HG03045 (cell line): ENCODE data around the gene RFX1.

Source experiments
- ATAC-seq: cut with Tn5 transposase; IDR thresholded peaks from one replicate; pipeline ENCODE4 v1.9.1; 2021; ENCODE audit warnings: mild to moderate bottlenecking, moderate library complexity; ENCODE audit not compliant: unreplicated experiment

The RFX1 gene

DNA sequence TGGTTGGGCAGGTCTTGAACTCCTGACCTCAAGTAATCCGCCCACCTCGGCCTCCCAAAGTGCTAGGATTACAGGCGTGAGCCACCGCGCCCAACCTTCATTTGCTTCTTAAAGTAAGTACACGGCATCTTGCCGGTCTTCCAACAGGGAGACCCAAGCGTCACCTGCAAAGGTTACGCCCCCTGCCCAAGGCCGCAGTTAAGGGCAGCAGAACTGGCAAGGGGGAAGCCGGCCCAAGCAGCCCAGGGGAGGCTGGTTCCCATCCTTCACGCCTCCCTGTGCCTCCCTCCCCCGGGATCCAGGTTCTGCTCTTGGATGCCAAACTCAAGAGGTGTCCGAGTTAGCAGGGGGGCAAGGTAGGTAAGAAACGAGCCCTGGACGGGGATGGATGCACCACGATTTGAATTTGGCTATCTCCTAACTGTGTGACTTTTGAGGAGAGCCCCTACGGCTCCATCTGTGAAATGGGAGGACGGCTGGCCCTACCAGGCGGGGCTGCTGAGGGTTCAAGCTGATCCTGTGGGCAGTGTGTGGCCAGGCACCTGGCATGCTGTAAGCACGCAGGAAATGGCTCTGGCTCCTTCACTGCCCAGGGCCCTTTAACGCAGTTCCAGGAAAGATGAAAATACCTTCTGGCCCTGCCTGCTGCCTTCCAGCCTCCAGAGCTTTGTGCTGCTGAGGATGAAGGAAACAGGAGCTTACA is 9.0 kb downstream of the RFX1 start:
- ATAC-seq = no peak

DNA sequence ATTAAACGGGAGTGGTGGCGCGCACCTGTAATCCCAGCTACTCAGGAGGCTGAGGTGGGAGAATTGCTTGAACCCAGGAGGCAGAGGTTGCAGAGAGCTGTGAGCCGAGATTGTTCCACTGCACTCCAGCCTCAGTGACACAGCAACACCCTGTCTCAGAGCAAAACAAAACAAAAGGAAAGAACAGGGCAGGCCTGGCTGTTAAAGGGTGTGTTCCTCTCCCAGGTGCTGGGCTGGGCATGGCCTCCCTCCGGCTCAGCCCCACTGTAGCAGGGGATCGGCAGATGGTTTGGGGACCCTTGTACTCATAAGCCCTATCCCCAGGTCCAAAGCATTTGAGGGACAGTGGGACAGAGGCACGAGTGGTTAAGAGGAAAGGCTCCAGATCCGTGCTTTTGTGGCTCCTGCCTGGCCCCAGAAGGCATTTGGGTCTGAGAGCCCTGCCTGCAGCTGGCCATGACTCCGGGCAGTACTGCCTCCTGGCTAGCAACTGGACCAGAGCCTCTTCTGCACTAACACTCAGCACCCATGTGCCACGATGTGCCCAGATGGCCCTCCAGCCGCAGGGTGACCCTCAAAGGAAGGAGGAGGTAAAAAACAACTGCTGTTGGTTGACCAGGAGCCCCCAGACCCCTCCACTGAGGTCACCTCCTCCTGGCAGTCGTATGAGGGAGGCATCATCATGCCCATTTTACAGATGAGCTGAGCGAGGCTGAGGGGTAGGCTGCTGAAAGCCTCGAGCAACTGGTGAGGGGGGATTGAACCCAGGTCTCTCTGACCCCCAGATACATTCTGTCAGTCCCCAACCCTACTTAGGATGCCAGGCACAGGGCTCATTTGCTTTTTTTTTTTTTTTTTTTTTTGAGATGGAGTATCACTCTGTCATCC is 10.0 kb downstream of the RFX1 start:
- no peak for ATAC-seq

DNA sequence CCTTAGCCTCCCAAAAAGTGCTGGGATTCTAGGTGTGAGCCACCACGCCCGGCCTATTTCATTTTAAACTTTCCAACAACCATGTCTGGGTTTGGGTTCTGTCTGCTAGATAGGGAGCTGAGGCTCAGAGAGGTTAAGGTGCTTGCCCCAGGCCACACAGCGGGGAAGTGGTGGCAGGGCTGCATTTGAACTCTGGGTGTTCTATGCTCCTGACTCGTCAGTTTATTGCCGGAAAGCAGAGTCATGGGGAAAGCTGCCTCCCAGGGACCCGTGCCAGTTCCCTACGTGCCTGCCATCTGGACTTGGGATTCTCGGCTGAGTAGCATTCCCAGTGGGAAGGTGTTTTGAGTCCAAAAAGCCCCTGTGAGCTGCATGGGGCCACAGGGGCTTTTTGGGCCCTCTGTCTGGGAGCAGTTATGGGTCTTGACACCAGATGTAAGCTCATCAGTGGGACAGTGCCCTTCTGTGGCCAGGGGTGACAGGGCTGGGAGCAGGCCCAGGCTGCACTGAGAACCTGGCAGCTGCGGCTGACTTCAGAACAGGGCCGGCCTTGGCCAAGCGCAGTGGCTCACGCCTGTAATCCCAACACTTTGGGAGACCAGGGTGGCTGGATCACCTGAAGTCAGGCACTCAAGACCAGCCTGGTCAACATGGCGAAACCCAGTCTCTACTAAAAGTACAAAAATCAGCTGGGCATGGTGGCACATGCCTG is 10.9 kb downstream of the RFX1 start:
- no peak for ATAC-seq

DNA sequence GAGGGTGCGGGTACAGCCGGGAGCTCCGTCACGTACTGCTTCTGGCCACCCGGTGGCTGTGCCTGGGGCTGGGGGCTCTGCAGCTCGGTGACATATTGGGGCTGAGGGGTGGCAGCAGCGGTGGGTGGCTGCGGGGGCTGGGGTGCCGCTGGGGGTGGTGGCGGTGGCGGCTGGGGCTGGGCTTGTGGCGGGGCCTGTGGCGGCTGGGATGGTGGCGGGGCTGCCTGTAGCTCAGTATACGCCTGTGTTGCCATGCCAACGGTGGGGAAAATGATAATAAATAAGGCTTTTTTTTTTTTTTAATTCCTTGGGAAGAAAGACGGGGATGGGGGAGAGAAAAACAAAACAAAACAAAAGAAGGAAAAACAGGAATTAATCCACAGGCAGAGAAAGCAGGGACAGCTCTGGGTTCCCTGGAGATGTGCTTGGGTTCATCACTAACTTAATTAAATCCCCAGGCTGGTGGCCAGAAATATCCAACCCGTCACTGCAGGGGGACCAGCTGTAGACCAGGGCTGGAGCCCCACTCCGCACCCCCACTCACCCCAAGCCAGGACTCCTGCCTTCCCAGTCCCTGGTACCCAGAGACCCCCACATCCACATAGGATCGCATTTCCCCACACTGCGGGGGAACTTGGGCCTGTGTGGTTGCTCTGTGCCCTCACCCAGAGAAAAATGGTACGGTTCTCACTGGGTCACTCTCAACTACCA is 12.4 kb downstream of the RFX1 start:
- no peak for ATAC-seq

DNA sequence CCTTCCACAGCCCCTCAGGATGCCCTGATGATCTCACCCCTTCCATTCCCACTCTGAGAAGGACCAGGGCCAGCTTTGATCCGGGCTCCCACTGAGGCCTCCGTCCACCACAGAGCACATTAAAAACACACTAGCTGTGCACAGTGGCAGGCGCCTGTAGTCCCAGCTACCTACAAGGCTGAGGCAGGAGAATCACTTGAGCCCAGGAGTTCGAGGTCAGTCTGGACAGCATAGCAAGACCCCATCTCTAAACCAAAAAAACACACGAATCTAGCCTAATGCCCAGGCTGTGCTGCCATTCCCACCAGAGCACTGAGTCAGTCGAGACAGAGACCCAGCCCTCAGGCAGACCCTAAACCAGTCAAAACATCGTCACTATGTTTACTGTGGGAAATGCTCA is 14.1 kb downstream of the RFX1 start:
- no peak for ATAC-seq

DNA sequence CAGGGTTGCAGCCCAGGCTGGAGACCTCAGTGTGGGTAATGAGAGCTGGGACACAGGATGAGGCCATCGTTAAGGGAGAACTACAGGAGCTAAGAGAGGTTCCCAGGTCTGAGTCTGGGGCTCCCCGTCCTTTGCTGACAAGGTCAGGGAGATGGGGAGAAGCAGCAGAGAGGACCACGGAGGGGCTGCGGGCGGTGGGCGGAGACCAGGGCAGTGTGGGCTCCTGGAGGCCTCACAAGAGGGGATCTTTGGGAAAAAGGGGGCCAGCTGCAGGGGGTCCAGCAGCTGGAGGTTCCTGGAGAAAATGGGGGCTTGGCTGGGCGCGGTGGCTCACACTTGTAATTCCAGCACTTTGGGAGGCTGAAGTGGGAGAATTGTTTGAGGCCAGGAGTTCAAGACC is 16.0 kb downstream of the RFX1 start:
- no peak for ATAC-seq

DNA sequence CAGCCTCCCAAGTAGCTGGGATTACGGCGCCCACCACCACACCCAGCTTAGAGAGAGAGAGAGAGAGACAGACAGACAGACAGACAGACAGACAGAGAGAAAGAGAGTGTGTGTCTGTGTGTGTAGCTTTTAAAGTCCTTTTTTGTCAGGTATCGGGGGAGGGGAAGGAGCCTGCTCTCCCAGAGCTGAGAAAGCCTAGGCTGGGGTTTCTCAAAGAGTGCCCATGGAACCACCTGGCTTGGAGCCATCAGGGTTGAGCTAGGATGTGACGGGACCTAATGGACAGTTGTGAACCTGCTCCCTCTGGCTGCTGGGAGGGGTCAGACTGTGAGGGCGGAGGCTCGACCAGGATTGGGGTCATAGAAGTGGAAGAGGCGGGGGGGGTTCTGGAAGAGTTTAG is 16.6 kb downstream of the RFX1 start:
- no peak for ATAC-seq

DNA sequence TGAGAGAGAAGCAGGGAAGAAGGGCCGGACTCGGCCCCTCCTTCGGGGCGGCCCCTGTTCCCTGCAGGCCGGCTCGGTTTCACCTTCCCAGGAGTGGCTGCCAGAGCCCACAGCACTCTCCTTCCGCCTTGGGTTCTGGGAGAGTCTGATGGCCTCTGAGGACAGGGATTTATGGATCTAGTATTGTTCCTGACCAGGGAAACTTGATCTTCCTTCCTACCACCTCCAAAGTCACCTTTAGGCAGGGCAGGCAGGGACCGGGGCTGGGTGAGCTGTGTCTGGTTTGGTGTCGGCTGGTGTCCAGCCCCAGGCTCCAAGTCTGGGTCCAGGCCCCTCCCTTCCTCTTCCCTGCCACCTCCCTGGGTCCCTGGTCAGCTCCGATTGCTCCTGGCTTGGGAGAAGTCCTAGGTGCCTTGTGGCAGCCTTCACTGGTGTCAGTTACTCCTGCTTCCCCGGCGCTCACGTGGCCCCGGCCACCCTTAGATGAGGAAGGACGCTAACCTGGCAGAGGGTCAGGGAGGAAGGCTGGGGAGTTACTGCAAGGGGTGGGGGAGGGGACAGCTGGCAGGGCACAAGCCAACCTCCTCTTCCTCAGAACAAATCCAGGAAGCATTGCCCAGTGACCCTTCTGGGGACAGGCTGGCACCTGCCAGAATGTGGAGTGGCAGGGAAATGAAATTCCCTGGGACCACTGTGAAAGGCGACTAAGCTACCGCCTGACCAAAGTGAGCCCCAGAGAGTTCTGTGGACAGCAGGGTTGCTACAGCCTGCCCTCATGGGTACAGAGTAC is 18.8 kb downstream of the RFX1 start:
- no peak for ATAC-seq

DNA sequence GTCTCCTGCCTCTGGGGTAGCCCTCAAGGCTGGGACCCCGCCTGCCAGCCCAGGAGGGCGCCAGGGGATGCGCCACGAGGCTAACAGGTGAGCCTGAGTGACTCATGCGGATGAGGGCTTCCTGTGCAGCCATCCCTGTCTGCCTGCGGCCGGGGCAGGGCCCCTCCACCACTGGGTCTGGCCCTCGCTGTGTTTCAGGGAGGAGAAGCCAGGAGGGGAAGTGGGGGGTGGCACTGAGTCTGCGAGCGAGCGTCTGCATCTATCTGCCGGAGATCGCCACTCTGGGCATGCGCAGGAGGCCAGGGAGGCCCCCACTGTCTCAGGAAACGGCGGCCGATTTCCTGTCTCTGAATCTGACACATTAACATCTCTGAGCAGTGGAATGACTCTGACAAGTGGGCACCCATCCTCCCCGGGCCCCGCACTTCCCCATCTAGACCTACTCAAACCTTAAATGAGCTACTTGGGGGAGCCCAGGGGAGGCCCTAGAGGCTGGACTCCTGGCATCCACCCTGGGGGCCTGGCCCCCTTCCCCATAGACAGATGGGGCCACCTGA is 19.7 kb downstream of the RFX1 start:
- peak; percentile 62 for ATAC-seq

DNA sequence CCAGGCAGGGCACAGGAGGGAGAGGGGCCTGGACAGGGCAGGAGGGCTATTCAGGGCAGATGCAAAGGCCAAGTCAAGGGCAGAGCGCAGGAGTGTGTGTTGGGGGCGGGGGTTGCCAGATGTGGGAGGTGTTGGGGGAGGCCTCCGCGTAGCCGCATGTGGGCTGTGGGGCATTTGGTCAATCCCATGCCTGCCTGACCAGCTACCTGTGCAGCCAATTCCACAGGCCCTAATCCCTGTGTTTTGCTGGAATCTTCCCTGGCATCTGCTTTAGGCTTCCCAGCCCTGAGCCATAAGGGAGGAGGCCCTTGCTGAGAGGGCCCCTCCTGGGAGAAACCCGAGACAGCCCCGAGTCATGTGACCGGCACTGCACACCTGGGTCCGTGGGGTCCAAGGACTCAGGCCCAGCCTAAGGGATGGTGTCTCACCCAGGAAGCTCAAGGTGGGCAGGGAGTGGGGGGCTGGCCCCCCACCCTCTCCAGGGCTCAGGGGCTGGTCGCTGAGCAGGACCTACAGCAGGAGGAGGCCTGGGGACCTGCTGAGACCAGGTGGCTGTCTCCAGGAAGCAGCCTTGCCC is 20.3 kb downstream of the RFX1 start:
- ATAC-seq = peak; percentile 21

DNA sequence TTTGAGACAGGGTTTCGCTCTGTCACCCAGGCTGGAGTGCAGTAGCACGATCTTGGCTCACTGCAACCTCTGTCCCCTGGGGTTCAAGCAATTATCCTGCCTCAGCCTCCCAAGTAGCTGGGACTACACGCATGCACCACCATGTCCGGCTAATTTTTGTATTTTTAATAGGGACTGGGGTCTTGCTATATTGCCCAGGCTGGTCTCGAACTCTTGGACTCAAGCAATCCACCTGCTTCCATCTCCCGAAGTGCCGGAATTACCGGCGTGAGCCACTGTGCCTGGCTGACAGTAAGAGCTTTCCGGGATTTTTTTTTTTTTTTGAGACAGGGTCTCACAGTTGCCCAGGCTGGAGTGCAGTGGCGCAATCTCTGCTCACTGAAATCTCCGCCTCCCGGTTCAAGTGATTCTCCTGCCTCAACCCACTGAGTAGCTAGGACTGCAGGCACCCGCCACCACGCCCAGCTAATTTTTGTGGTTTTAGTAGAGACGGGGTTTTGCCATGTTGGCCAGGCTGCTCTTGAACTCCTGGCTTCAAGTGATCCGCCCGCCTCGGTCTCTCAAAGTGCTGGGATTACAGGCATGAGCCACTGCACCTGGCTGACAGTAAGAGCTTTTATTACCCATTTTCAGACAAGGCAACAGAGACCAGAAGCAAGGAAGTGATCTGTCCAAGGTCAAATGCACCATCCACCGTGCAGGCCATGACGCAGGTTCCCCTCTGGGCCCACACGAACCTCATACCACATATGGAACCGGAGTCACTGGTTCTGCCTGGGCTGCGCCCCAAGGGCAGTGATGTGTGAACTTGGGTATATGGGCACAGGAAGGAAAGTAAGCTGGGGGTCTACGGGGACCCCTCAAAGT is 21.0 kb downstream of the RFX1 start:
- ATAC-seq = no peak

DNA sequence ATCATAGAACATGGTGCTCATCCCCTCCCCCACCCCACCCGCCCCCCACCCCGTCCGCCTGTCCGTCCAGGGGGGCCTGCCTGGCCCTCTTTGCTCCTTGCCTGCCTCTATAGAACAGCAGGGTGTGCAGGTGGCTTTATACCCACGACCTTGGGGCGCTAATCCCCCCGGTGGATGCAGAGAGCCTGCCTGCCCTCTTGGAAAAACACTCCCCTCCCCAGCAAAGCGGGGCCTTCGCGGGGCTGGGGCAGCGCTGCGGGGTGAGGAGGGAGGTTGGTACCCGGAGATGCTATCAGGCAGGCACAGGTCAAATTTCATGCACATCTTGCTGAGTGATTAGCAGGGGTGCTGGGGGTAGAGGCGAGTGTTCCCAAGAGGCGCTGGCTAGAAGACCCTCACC is 21.9 kb downstream of the RFX1 start:
- no peak for ATAC-seq

DNA sequence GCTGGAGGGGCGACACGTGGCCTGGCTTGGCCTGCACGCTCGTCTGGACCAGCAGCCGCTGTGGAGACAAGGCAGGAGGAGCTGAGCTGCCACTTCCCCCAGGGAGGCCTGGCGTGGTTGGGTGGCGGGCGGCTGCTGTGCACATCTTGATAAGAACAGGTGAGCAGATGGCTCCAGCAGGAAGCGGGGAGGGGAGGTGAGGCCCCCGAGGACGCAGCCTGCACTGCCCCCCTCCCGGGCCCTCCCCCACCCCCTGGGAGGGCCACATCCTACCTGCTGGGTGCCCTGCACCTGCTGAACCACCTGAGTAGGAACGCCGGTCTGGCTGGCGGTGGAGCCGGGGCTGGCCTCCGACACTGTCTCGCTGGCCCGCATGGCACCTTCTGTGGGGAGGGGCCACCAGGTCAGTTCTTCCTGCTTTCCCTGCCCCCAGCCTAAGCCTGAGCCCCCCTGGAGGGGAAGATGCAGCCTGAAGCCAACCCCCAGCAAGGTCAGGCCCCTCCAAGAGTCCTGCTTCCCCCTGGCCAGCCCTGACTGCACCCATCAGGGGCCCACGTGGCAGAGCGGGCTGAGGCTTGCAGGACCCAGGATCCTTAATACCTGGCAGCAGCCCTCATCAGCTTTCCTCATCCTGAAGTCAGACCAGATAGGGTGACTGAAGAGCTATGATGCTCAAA is 22.8 kb downstream of the RFX1 start:
- no peak for ATAC-seq

DNA sequence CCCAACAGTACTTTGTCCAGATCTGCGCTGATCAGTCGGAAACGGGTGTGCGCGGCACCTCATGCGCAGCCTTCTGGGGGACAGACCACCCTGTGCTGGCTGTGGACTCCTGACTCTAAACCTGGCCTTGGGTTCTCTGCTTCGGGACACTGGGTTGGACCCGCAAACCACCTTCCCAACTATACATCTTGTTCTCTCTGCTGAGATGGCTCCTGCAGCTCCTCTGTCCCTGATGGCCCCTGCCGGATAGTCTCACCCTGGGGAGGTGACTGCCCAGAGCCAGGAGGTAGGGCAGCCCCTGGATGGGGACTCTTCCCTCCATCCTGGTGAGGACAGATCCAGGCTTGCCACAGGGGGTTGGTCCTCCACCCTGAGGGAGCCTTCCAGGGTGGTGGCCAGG is 23.3 kb downstream of the RFX1 start:
- no peak for ATAC-seq

DNA sequence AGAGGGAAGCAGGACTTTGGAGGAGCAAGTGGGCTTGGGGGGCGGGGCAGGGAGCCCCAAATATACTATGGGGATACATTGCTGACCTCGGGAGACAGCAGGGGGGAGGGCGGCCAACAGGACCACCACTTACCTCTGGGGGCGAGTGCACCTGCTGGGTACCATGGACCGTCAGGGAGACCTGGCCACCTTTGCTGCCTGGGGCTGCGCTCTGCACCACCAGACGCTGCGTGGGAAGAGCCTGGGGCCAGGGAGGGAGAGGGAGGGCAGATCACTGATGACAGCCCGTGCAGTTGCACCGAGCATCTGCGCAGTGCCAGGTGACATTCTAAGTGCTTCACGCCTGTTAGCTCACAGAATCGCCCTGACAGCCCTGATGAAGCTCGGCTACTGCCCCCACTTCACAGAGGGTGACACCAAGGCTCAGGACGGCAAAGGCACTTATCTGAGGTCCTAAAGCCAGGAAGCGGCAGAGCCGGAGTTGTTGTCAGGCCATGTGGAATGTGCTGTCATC is 24.1 kb downstream of the RFX1 start:
- ATAC-seq = no peak

DNA sequence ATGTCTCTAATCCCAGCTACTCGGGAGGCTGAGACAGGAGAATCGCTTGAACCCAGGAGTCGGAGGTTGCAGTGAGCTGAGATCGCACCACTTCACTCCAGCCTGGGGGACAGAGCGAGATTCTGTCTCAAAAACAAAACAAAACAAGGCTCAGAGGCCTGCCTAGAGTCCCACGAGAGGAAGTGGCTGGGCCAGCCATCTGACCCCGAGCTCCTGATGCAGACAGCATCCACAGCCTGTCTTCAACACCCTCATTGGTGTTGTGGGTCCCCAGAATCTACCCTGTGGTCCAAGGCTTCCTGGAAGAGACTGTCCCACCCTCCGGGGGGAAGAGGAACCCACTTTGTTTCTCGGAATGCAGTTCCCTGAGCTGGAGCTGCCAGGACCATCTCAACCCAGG is 24.7 kb downstream of the RFX1 start:
- no peak for ATAC-seq

DNA sequence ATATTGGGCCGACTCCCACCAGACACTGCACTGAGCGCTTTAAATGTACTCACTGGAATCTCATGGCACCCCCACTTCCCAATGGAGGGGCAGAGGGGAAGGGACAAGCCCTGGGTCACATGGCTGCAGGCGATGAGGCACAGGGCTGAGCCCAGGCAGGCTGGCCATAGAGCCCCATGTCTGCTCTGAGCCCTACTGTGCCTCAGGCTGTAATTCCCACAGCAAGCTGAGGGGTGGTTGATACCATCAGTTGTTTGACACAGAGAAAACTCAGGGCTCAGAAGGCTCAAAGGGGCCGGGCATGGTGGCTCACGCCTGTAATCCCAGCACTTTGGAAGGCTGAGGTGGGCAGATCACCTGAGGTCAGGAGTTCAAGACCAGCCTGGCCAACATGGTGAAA is 25.1 kb downstream of the RFX1 start:
- no peak for ATAC-seq

DNA sequence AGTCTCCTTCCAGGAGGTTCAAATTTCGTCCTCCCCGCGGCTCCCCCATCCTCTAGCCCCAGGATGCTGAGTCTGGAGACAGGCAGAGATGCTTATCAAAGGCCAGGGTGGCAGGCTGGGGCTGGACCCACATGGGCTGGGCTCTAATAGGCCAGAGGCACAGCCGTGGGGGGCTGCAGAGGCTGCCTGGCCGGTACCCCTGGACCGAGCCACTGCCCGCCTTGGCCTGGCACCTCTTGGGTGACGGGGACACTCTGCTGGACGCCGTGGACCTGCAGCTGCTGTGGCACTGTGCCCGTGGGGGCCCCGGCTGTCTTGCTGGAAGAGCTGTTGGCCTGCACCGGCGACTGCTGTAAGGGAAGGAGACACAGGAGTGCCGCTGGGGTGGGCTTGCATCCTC is 25.8 kb downstream of the RFX1 start:
- no peak for ATAC-seq
